ENCODE measurements around the gene RBM3.

RBM3 gene

GRCh38 chrX:48576108-48576507 is 1.8 kb downstream of the RBM3 start:
- H3K79me2 ChIP-seq (ENCODE audit: control insufficient read depth, insufficient read depth, low read length, poor library complexity) = peaks cover 10% of the 10 kb centered on the region
- H3K18ac ChIP-seq (ENCODE audit: low read length) = no peak overlapping the region
- no peak overlapping the region for H4K91ac ChIP-seq (ENCODE audit: low read depth, low read length)
- WGBS (ENCODE audit: extremely low coverage, insufficient coverage, insufficient read length) = no CpG with 5 or more reads among the region's 6 CpGs
- H2BK12ac ChIP-seq (ENCODE audit: low read length) = no peak overlapping the region
- H3K27ac ChIP-seq (ENCODE audit: low read depth, low read length) = no peak overlapping the region
- H4K8ac ChIP-seq (ENCODE audit: low read depth, low read length) = no peak overlapping the region
- H3K27me3 ChIP-seq (ENCODE audit: insufficient read depth, low read length) = no peaks in the 10 kb centered on the region
- no peak for DNase-seq
- peaks cover 12% of the 10 kb centered on the region for H3K79me1 ChIP-seq (ENCODE audit: low read length)
- no peak overlapping the region for H3K14ac ChIP-seq (ENCODE audit: low read length)
- H4K12ac ChIP-seq (ENCODE audit: low read depth, low read length) = no peak overlapping the region
- H3K36me3 ChIP-seq (ENCODE audit: control insufficient read depth in 1 of 2, insufficient read depth in 2 of 2, low read length in 2 of 2) = peaks cover 17 to 31% of the 10 kb centered on the region in 2 experiments
- no peak overlapping the region for H3K4ac ChIP-seq (ENCODE audit: low read depth, low read length)
- no peak overlapping the region for H2BK5ac ChIP-seq (ENCODE audit: low read depth, low read length, poor library complexity)
- H3K4me3 ChIP-seq (ENCODE audit: low read depth, low read length) = no peak overlapping the region
- H3K9ac ChIP-seq (ENCODE audit: low read length) = no peak overlapping the region
- H3K23ac ChIP-seq (ENCODE audit: low read length) = no peak overlapping the region
- H3K4me1 ChIP-seq (ENCODE audit: control insufficient read depth in 1 of 2, insufficient read depth in 2 of 2, low read length in 2 of 2) = peaks cover 10 to 12% of the 10 kb centered on the region in 2 experiments
- H2AK5ac ChIP-seq (ENCODE audit: low read length) = no peak overlapping the region
- no peak overlapping the region for H2AFZ ChIP-seq (ENCODE audit: insufficient read depth, low read length, poor library complexity)
- H3K9me3 ChIP-seq (ENCODE audit: insufficient read depth, low read depth, low read length) = no peaks in the 10 kb centered on the region
- H3K4me2 ChIP-seq (ENCODE audit: low read length) = peak overlapping the region; percentile 71
- no peak overlapping the region for H2BK120ac ChIP-seq (ENCODE audit: insufficient read depth, low read length, poor library complexity)

- no peak overlapping the region for H3K4ac ChIP-seq (ENCODE audit: low read depth, low read length)
- H3K18ac ChIP-seq (ENCODE audit: low read length) = no peak overlapping the region
- no peak overlapping the region for H2BK5ac ChIP-seq (ENCODE audit: low read depth, low read length, poor library complexity)
- peaks cover 10% of the 10 kb centered on the region for H3K79me2 ChIP-seq (ENCODE audit: control insufficient read depth, insufficient read depth, low read length, poor library complexity)
- H4K12ac ChIP-seq (ENCODE audit: low read depth, low read length) = no peak overlapping the region
- no peak overlapping the region for H2BK120ac ChIP-seq (ENCODE audit: insufficient read depth, low read length, poor library complexity)
- peaks cover 17 to 31% of the 10 kb centered on the region in 2 experiments for H3K36me3 ChIP-seq (ENCODE audit: control insufficient read depth in 1 of 2, insufficient read depth in 2 of 2, low read length in 2 of 2)
- H3K14ac ChIP-seq (ENCODE audit: low read length) = no peak overlapping the region
- H3K9ac ChIP-seq (ENCODE audit: low read length) = no peak overlapping the region
- no peak overlapping the region for H4K8ac ChIP-seq (ENCODE audit: low read depth, low read length)
- no peak overlapping the region for H2BK12ac ChIP-seq (ENCODE audit: low read length)
- no peak overlapping the region for H2AK5ac ChIP-seq (ENCODE audit: low read length)
- peaks cover 10 to 14% of the 10 kb centered on the region in 2 experiments for H3K4me1 ChIP-seq (ENCODE audit: control insufficient read depth in 1 of 2, insufficient read depth in 2 of 2, low read length in 2 of 2)
- no peak overlapping the region for H3K4me2 ChIP-seq (ENCODE audit: low read length)
- no peak overlapping the region for H3K23ac ChIP-seq (ENCODE audit: low read length)
- no peak overlapping the region for H2AFZ ChIP-seq (ENCODE audit: insufficient read depth, low read length, poor library complexity)
- H3K4me3 ChIP-seq (ENCODE audit: low read depth, low read length) = no peak overlapping the region
- peaks cover 12% of the 10 kb centered on the region for H3K79me1 ChIP-seq (ENCODE audit: low read length)
- H4K91ac ChIP-seq (ENCODE audit: low read depth, low read length) = no peak overlapping the region
- DNase-seq = peak; percentile 77 to 78
- H3K27me3 ChIP-seq (ENCODE audit: insufficient read depth, low read length) = no peaks in the 10 kb centered on the region
- WGBS (ENCODE audit: extremely low coverage, insufficient coverage, insufficient read length) = no CpG with 5 or more reads among the region's 2 CpGs
- H3K27ac ChIP-seq (ENCODE audit: low read depth, low read length) = no peak overlapping the region
- H3K9me3 ChIP-seq (ENCODE audit: insufficient read depth, low read depth, low read length) = no peaks in the 10 kb centered on the region
Measured at GRCh38 chrX:48578661-48579128, 4.4 kb downstream of the RBM3 start.

DNA sequence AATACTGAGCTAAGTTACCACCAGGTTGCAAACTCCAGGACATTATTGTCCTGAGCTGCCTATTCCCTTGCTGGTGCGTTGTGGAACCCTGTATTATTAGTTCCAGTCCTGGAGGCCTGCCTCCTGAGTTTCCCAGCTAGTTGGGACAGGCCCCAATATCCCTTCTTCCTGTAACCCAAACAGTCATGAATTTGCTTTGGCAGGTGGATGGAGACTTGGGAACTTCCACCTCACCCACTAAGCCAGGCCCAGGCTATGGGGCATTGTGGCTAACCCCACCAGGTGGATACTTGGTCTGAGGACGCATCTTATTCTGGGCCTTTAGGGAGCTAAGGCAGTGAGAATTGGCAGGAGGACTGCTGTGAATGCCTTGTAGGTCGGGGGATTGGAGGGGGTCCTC is 5.0 kb downstream of the RBM3 start:
- H3K4ac ChIP-seq (ENCODE audit: low read depth, low read length) = no peak overlapping the region
- no CpG with 5 or more reads among the region's 3 CpGs for WGBS (ENCODE audit: extremely low coverage, insufficient coverage, insufficient read length)
- DNase-seq = no peak

GRCh38 chrX:48580662-48581061 is 6.4 kb downstream of the RBM3 start:
- Histone ChIP-seq H4K12ac (ENCODE audit: low read depth, low read length) (no peak overlapping the region), H3K4me3 (ENCODE audit: low read depth, low read length) (no peak overlapping the region), H2AFZ (ENCODE audit: insufficient read depth, low read length, poor library complexity) (no peak overlapping the region), H3K4me1 (ENCODE audit: control insufficient read depth in 1 of 2, insufficient read depth in 2 of 2, low read length in 2 of 2) (peaks cover 6 to 13% of the 10 kb centered on the region in 2 experiments), H3K79me2 (ENCODE audit: control insufficient read depth, insufficient read depth, low read length, poor library complexity) (peaks cover under 1% of the 10 kb centered on the region), H2AK5ac (ENCODE audit: low read length) (no peak overlapping the region), H4K8ac (ENCODE audit: low read depth, low read length) (no peak overlapping the region), H3K36me3 (ENCODE audit: control insufficient read depth in 1 of 2, insufficient read depth in 2 of 2, low read length in 2 of 2) (peaks cover 13 to 25% of the 10 kb centered on the region in 2 experiments), H3K27me3 (ENCODE audit: insufficient read depth, low read length) (no peaks in the 10 kb centered on the region), H2BK120ac (ENCODE audit: insufficient read depth, low read length, poor library complexity) (no peak overlapping the region), H3K14ac (ENCODE audit: low read length) (no peak overlapping the region), H3K9me3 (ENCODE audit: insufficient read depth, low read depth, low read length) (no peaks in the 10 kb centered on the region), H3K79me1 (ENCODE audit: low read length) (peaks cover under 1% of the 10 kb centered on the region), H3K9ac (ENCODE audit: low read length) (no peak overlapping the region), H3K27ac (ENCODE audit: low read depth, low read length) (no peak overlapping the region), H3K4me2 (ENCODE audit: low read length) (no peak overlapping the region), H3K18ac (ENCODE audit: low read length) (no peak overlapping the region), H3K23ac (ENCODE audit: low read length) (no peak overlapping the region), H3K4ac (ENCODE audit: low read depth, low read length) (no peak overlapping the region), H2BK12ac (ENCODE audit: low read length) (no peak overlapping the region), H4K91ac (ENCODE audit: low read depth, low read length) (no peak overlapping the region), H2BK5ac (ENCODE audit: low read depth, low read length, poor library complexity) (no peak overlapping the region)
- WGBS (ENCODE audit: extremely low coverage, insufficient coverage, insufficient read length) = no CpG with 5 or more reads among the region's 1 CpG
- DNase-seq = peak; percentile 74 to 75

More for the DNA sequence above, 5.0 kb downstream of the RBM3 start:
- Histone ChIP-seq H2AFZ (ENCODE audit: insufficient read depth, low read length, poor library complexity) (no peak overlapping the region), H3K4me1 (ENCODE audit: control insufficient read depth in 1 of 2, insufficient read depth in 2 of 2, low read length in 2 of 2) (peaks cover 10 to 14% of the 10 kb centered on the region in 2 experiments), H4K91ac (ENCODE audit: low read depth, low read length) (no peak overlapping the region), H3K18ac (ENCODE audit: low read length) (no peak overlapping the region), H3K4me2 (ENCODE audit: low read length) (peak overlapping the region; percentile 19), H4K12ac (ENCODE audit: low read depth, low read length) (no peak overlapping the region), H2BK12ac (ENCODE audit: low read length) (no peak overlapping the region), H3K4me3 (ENCODE audit: low read depth, low read length) (peak overlapping the region; percentile 40), H3K27me3 (ENCODE audit: insufficient read depth, low read length) (no peaks in the 10 kb centered on the region), H3K27ac (ENCODE audit: low read depth, low read length) (no peak overlapping the region), H3K79me2 (ENCODE audit: control insufficient read depth, insufficient read depth, low read length, poor library complexity) (peaks cover 10% of the 10 kb centered on the region), H2BK120ac (ENCODE audit: insufficient read depth, low read length, poor library complexity) (no peak overlapping the region), H2BK5ac (ENCODE audit: low read depth, low read length, poor library complexity) (no peak overlapping the region), H3K14ac (ENCODE audit: low read length) (no peak overlapping the region), H3K36me3 (ENCODE audit: control insufficient read depth in 1 of 2, insufficient read depth in 2 of 2, low read length in 2 of 2) (peaks cover 17 to 31% of the 10 kb centered on the region in 2 experiments), H3K79me1 (ENCODE audit: low read length) (peaks cover 9% of the 10 kb centered on the region), H3K23ac (ENCODE audit: low read length) (no peak overlapping the region), H4K8ac (ENCODE audit: low read depth, low read length) (no peak overlapping the region), H3K9me3 (ENCODE audit: insufficient read depth, low read depth, low read length) (no peaks in the 10 kb centered on the region), H3K9ac (ENCODE audit: low read length) (no peak overlapping the region), H2AK5ac (ENCODE audit: low read length) (no peak overlapping the region)

Measured in trophoblast cell (in vitro differentiated cells and primary cell).